ENCODE data around the gene VPS16. TPM values are rescaled to one million over a fixed set of nuclear protein-coding genes. Genes with fewer than 3 reads are reported as not detected.

Gene VPS16
- total RNA-seq, 1 experiment from 2014 or later: 26.2 TPM

GRCh38 chr20:2798814-2799213 is 41.7 kb upstream of the VPS16 start:
- Mint-ChIP-seq H3K27ac (no peak overlapping the region), H3K4me3 (peak overlapping the region; percentile 95), H3K4me1 (peaks cover 25% of the 10 kb centered on the region), H3K36me3 (peaks cover 22% of the 10 kb centered on the region), H3K27me3 (ENCODE audit: low read depth) (peaks cover 38% of the 10 kb centered on the region), H3K9me3 (no peaks in the 10 kb centered on the region)
- no peak for DNase-seq (ENCODE audit: low spot score)
- TF ChIP-seq ZNF423 (CRISPR knock-in tag; IDR thresholded peaks at IDR 0.05): peak; percentile 61
- TF ChIP-seq FOXP1 (CRISPR knock-in tag; IDR thresholded peaks at IDR 0.05; ENCODE audit: borderline replicate concordance): no peak
- no peak for TF ChIP-seq ATF6 (CRISPR knock-in tag; IDR thresholded peaks at IDR 0.05)
- ChIA-PET POLR2A (interaction anchor here (0.6 to 0.9 kb wide), 3 partner anchors 9 to 78 kb away, joined by 3 to 13 read pairs (median 4); no protein-coding TSS in a partner anchor), CTCF (interaction anchor here (0.7 to 4.5 kb wide), 8 partner anchors 8 to 53 kb away, joined by 3 to 24 read pairs (median 4); partner anchors contain the start of gene TMEM239)
- ATAC-seq: 0 out of 2 replicates have a peak, but pooled peaks have one; percentile 2

- ATAC-seq: no peak
- CTCF ChIA-PET: interaction anchor here (0.7 to 4.5 kb wide), 9 partner anchors 9 to 67 kb away, joined by 3 to 24 read pairs (median 3); partner anchors contain the start of gene TMEM239
- peaks cover 22% of the 10 kb centered on the region for H3K36me3 Mint-ChIP-seq
- peaks cover 43% of the 10 kb centered on the region for H3K27me3 Mint-ChIP-seq (ENCODE audit: low read depth)
- H3K9me3 Mint-ChIP-seq: no peaks in the 10 kb centered on the region
- H3K27ac Mint-ChIP-seq: no peak overlapping the region
- peaks cover 26% of the 10 kb centered on the region for H3K4me1 Mint-ChIP-seq
- peak overlapping the region; percentile 95 for H3K4me3 Mint-ChIP-seq
- POLR2A ChIA-PET: interaction anchor here (0.6 to 0.9 kb wide), 3 partner anchors 9 to 78 kb away, joined by 3 to 13 read pairs (median 4); no protein-coding TSS in a partner anchor
- DNase-seq (ENCODE audit: low spot score): no peak
- TF ChIP-seq ESRRA (CRISPR knock-in tag; IDR thresholded peaks at IDR 0.05; ENCODE audit: borderline replicate concordance) (no peak), CBFB (CRISPR knock-in tag; IDR thresholded peaks at IDR 0.05; ENCODE audit: low read depth) (no peak), SMAD3 (CRISPR knock-in tag; IDR thresholded peaks at IDR 0.05; ENCODE audit: borderline replicate concordance) (no peak), SMAD4 (CRISPR knock-in tag; IDR thresholded peaks at IDR 0.05) (0 out of 2 replicates have a peak, but pooled peaks have one; percentile 20), JUN (CRISPR knock-in tag; IDR thresholded peaks at IDR 0.05) (no peak), GABPB1 (CRISPR knock-in tag; IDR thresholded peaks at IDR 0.05) (no peak), MYBL2 (CRISPR knock-in tag; IDR thresholded peaks at IDR 0.05) (no peak), ZNF317 (CRISPR knock-in tag; IDR thresholded peaks at IDR 0.05; ENCODE audit: borderline replicate concordance, low read depth) (no peak), ERG (CRISPR knock-in tag; IDR thresholded peaks at IDR 0.05) (no peak), E2F4 (CRISPR knock-in tag; IDR thresholded peaks at IDR 0.05; ENCODE audit: borderline replicate concordance, low read depth) (no peak), E2F1 (CRISPR knock-in tag; IDR thresholded peaks at IDR 0.05) (peak; percentile 44; the same call in 1 of the 2 replicates), NR1H2 (CRISPR knock-in tag; IDR thresholded peaks at IDR 0.05) (no peak), E2F5 (CRISPR knock-in tag; IDR thresholded peaks at IDR 0.05) (no peak), ZNF232 (CRISPR knock-in tag; IDR thresholded peaks at IDR 0.05) (no peak), NFE2L1 (CRISPR knock-in tag; IDR thresholded peaks at IDR 0.05) (no peak), MAX (CRISPR knock-in tag; IDR thresholded peaks at IDR 0.05) (peak; percentile 43; the same call in 1 of the 2 replicates), ZNF532 (CRISPR knock-in tag; IDR thresholded peaks at IDR 0.05; ENCODE audit: borderline replicate concordance) (no peak), ZSCAN18 (CRISPR knock-in tag; IDR thresholded peaks at IDR 0.05) (no peak), SOX15 (CRISPR knock-in tag; IDR thresholded peaks at IDR 0.05) (no peak)
Measured at GRCh38 chr20:2799271-2799670, 41.3 kb upstream of the VPS16 start.
